GM12801 (cell line): ENCODE results near the gene FASN.

Source experiments
- TF ChIP-seq, protein P1 (sequence below): IDR thresholded peaks from one replicate; pipeline ENCODE4 v1.5.1; 2011; ENCODE audit warnings: control low read depth; ENCODE audit not compliant: insufficient read length; ENCODE audit errors: extremely low read depth

The FASN gene

DNA sequence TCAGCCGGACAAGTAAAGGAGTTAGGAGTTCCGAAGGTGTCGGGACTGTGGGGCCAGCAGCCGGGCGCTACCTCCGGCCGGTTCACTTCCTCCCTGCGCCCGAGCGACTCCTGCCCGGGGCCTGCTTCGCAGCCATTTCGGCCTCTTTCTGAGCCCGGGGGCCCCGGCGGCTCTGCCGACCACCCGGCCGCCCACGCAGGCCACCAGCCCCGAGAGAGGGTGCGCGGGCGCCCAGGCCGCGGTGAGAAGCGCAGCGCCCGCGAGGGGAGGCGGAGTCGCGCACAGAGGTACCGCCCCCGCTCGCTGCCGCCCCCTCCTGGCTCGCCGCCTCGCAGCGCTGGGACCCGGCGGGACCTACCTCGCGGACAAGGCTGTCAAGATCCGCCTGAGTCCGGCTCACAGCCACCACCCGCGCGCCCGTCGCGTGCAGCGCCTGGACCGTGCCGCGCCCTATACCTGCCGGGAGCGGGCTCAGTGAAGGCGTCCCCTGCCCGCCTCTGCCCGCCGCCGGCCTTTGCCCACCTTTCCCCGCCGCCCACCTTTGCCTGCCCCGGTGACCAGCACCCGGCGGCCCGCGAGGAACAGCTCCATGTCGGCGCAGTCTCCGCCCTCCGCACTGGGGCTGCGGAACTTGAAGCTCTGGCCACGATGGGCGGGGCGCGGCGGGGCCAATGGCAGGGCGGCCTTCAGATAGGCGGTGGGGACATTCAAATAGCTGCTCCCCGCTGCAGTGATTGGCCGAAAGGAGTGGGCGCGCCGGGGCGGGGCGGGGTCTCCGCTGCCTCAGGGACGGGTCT is 60.7 kb downstream of the FASN start, which contains the start of gene DCXR:
TSS of gene DCXR (minus strand) at position 606 of the 797 bp plus-strand sequence. CDS start at position 591, 15 bp downstream.
- TF ChIP-seq, protein P1, sequence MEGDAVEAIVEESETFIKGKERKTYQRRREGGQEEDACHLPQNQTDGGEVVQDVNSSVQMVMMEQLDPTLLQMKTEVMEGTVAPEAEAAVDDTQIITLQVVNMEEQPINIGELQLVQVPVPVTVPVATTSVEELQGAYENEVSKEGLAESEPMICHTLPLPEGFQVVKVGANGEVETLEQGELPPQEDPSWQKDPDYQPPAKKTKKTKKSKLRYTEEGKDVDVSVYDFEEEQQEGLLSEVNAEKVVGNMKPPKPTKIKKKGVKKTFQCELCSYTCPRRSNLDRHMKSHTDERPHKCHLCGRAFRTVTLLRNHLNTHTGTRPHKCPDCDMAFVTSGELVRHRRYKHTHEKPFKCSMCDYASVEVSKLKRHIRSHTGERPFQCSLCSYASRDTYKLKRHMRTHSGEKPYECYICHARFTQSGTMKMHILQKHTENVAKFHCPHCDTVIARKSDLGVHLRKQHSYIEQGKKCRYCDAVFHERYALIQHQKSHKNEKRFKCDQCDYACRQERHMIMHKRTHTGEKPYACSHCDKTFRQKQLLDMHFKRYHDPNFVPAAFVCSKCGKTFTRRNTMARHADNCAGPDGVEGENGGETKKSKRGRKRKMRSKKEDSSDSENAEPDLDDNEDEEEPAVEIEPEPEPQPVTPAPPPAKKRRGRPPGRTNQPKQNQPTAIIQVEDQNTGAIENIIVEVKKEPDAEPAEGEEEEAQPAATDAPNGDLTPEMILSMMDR, result no peak

DNA sequence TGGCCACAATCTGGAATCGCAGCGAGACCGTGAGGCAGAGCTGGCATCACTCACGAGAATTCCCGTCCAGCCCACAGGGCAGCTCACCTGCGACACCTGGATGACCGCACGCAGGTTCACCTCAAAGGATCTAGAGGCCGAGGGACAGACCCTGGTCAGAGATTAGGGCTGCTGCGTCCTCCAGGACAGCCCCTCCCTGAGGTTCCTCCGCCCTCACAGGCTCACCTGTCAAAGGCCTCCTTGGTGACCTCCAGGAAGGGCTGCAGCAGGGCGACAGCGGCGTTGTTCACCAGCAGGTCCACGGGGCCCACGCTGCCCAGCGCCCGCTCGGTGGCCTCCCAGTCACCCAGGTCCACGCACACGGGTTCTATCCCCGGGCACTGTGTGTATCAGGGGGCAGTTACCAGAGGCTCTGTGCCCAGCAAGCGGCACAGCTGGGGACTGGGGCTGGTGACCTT is 61.4 kb downstream of the FASN start:
- TF ChIP-seq, protein P1, result no peak

DNA sequence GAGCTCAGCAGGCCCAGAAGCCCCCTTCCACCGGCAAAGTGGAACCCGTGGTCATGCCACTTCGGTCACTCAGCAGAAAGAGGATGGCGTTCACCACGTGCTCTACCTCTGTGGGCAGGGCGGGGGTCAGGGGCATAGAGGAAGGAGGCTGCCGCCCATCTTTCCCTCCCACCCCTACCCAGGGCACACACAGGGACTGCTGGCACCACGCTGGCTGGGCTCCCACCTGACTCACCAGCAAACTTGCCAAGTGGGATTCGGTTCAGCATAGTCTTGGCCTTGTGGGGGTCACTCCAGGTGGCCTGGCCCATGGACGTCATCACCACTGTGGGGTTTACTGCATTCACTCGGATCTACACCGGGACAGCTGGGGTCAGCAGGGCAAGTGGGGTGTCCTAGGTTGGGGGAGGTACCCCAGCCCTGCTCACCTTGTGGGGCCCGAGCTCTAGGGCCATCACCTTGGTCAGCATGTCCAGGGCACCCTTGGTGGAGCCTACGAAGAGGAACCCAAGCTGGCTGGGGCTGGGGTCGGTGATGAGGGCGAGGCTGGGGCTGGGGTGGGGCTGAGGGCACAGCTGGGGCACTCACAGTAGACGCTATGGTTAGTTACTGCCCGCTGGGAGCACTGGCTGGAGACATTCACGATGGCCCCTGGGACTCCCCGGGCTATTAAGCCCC is 61.9 kb downstream of the FASN start:
- TF ChIP-seq, protein P1, result no peak

DNA sequence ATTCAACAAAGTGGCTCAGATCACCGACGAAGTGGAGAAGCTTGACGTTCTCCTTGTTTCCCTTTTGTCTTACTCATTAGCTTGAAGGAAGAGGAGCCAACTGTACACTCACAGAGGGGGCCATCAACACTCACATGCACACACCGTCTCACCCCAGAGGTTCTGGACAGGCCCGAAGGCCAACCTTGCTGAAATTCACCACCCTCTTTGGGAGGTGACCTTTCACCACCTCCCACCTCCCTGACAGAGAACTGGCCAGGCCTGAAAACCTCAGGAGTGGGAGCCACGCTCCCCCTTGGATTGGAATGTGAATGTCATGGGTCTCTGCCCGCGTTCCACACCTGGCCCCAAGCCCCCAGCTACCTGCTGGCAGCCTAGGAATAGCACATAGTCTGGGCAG is 62.5 kb downstream of the FASN start:
- TF ChIP-seq, protein P1, result no peak

DNA sequence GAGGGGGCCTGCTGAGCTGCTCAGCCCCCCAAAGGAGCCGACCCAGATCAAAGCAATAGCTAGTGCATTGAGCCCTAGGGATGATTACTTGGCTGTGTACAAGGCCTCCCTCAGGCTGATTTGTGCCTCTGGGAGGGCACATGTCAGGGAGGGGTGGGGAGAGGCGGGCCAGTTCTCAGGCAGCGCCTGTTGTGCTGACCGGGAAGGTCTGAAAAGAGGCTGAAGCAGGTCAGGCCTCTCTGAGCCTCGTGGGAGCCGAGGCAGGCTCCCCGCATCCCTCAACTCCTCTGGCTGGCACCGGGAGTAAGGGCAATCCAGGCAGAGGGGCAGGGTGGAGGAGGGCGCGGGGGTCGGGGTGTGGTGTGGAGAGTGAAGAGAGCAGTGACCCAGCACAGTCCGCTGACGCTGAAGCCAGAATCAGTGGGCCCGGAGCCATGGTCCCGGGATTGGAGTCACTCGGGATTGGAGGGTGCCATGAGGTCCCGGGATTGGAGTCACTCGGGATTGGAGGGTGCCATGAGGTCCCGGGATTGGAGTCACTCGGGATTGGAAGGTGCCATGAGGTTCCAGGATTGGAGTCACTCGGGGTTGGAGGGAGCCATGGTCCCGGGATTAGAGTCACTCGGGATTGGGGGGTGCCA is 63.5 kb downstream of the FASN start:
- TF ChIP-seq, protein P1, result no peak

DNA sequence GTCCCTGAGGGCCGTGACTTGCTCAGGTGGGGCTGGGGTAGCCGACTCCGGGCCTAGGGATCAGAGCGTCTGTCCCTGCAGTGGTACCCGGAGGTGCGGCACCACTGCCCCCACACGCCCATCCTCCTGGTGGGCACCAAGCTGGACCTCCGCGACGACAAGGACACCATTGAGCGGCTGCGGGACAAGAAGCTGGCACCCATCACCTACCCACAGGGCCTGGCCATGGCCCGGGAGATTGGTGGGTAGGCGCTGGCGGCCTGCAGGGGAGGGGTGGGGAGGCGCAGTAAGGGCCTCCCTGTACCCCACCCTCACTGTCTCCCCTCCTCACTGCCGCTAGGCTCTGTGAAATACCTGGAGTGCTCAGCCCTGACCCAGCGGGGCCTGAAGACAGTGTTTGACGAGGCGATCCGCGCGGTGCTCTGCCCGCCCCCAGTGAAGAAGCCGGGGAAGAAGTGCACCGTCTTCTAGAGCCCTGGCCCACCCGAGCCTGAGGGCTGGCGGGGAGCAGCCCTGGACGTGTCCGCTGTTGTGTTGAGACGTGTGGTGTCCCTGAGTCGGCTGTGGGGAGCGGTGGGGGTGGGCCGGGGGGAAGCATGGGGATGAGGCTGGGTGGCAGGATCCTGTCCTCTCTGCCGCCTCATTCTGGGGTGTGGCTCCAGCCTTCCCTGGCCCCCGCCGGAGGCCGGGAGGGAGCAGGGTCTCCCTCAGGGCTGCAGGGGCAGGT is 64.5 kb downstream of the FASN start:
- TF ChIP-seq, protein P1, result no peak
